HG02840 (cell line): ENCODE data around the gene ADD3.
A peak's percentile ranks its signal among the peaks of the same experiment; 100 is the strongest.

Experiments used
- ATAC-seq: cut with Tn5 transposase; IDR thresholded peaks from one replicate; pipeline ENCODE4 v1.9.1; 2021; ENCODE audit warnings: mild to moderate bottlenecking, moderate library complexity, moderate number of reproducible peaks; ENCODE audit not compliant: unreplicated experiment, low FRiP score

The ADD3 gene

DNA sequence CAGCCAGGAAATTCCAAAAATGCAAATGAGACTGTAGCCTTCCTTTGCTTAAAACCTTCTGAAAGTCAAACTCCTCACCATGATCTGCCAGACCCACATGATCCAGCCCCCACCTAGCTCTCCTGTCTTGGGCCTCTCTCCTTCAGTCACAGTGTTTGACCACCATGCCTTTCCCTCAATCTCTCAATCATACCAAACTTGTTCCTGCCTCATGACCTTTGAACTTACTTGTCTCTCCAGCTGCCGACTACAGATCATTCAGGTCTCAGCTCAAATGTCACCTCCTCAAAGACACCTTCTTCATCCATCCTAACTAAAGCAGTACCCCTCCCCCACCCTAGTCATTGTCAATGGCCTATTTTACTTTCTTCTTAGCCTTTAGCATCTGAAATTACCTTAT, 9.3 kb upstream of the ADD3 start:
- no peak for ATAC-seq

DNA sequence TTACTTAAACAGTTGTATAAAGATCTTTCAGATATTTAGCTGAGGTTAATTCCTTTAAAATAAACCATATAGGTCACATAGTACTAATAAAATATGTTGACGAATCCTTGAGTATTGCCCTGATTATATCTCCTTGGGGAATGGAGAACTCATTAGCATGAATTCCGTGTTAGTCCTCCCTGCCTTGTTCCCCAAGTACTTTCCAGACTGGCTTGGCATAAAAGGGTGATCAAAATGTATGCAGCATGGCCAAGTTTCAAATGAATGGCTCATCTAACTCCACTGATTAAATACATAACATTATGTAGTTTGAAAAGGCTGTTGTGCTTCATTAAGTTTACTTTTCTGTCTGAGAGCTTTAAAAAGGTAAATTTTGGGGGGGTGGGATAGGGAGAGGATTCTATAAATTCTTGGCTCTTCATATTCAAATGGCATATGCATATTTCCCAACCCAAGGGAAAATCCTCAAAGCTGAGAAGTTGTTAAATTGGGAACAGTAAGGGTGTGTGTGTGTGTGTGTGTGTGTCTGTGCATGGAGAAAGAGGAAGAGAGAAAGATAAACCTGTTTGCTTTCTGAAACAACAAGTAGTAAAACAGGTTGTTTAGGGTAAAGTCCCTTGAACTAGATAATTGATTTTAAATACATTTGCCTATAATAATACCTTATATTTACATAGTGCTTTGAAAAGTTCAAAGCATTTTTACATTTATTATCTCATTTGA, 4.8 kb upstream of the ADD3 start:
- ATAC-seq: no peak

DNA sequence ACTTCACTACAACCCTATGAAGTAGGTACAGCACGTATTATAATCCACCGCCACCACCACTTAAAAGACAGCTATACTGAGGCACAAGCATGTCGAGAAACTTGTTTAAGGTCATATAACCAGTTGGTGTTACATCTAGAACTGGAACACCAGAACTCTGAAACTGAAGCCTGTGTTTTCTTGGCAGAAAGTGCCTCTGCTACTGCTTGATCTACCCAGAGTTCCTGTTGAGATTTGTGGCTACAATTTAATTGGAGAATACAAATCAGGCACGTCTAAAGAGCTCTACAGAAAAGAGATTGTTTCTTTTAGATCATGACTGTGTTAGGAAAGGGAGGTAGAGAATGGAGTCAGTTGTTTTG, 4.3 kb upstream of the ADD3 start:
- ATAC-seq: no peak

DNA sequence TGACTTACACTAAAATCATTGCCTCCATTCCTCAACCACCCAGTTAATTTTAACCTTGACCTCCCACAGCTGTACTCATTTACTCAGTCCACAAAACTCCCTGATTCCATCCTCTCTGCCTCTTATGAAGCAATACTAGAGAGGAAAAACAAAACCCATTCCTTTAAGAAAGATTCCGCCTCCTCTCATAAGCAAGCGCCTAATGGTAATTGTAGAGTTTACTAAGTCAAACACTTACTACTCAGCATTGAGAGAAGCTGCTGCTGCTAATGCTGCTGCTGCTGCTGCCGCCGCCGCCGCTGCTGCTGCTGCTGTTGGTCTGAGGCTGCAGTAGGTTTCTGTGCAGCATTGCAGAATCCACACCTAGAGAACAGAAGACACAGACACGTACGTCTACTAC, 2.1 kb upstream of the ADD3 start:
- ATAC-seq: no peak

- ATAC-seq: no peak
Observed at GRCh38 chr10:110006358-110007160, 1.2 kb upstream of the ADD3 start.

- peak; percentile 32 for ATAC-seq
Observed at GRCh38 chr10:110007161-110007700, 553 bp upstream of the ADD3 start.

DNA sequence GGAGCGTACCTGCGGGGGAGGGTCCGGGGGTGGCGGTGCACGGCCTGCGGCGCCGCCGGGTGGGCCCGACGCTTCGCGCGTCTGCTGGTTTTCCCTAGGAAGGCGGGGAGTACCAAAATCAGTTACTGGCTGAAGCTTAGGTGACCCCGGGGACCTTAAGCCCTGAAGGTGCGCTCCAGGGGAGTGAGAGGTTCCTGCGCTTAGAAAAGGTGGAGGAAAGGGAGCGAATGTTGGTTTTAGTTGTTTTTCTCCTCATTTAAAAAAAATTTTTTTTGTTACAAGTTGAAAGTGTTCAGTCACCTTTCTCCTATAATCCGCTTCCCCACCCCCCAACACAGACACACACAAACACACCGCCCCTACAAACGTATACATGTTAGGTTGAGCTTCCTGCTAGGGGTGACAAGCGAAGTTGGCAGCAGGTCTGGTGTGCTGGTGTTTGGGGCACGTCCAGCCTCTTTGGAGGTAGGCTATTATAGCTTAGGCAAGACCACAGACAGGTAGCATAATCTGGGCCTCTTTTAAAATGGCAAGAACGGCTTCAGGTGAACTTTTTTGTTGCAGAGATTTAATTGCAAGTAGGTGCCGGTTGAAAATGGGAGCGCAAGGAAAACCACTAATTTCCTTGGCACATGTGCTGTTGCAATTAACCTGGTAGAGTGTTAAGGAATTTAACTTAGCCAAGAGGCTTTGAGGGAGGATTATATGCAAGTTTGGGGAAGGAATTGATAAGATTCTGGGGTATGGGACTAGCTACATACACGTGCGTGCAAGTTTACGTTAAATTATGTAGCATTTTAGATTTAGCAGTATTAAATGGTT, 945 bp downstream of the ADD3 start:
- ATAC-seq: no peak

- no peak for ATAC-seq
Observed at GRCh38 chr10:110009736-110010475, 2.1 kb downstream of the ADD3 start.

- no peak for ATAC-seq
Observed at GRCh38 chr10:110010486-110011378, 2.9 kb downstream of the ADD3 start.

DNA sequence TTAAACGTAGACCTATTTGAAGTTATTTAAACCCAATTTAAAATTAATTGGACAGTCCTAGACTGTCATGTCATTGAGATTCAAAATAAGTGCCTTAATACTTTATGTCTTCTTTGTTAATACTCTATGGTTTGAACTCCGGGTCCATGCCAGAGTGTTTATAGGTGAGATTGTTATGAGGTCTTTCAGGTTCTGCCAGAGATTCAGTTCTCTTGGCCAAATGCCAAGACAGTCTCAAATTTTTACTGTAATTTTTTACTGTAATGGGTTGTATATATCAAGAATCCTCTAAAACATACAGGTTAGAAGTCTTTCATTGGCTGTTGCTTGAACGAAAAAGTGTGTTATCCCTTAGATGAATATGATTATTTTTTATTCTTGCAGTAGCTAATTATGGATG, 3.9 kb downstream of the ADD3 start:
- no peak for ATAC-seq

- no peak for ATAC-seq
Observed at GRCh38 chr10:110013630-110014293, 6.0 kb downstream of the ADD3 start.

DNA sequence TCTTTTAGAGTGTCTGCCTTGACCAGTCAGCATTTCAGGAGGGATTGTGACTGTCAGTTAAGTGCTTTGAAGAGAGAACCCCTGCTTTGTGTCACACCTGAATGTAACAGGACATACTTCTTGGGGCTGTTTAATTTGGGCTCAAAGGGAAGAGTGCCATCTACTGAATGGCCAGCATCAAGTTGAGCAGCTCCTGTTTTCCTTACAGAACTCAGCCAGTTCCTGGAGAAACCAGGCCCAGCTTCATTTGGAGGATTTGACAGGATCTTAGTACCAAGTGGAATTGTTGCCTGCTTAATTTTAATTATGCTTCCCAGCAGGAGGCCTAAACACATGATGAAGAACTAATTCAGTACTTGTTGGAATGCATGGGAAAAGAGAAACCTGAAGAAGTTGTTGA, 8.3 kb downstream of the ADD3 start:
- no peak for ATAC-seq

DNA sequence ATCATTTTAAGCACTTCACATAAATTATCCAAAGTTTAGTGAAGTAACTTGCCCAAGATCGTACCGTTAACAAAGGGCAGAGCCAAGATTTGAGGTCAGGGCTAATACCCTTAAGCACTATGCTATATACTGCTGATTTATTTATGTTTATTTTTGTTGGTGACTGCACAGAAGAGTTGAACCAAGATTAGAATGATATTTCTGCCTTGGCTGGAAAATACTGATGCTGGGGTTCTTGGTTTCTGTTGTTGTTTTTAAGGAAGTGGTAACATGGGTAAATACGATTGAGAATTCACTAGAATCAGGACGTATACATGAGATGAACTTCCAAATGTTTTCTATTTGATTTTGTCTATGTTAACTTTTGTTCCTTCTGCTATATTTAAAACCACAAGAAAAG, 9.3 kb downstream of the ADD3 start:
- no peak for ATAC-seq

- no peak for ATAC-seq
Observed at GRCh38 chr10:110017907-110018306, 10.1 kb downstream of the ADD3 start.

GRCh38 chr10:110020265-110020664, 12.5 kb downstream of the ADD3 start:
- no peak for ATAC-seq

DNA sequence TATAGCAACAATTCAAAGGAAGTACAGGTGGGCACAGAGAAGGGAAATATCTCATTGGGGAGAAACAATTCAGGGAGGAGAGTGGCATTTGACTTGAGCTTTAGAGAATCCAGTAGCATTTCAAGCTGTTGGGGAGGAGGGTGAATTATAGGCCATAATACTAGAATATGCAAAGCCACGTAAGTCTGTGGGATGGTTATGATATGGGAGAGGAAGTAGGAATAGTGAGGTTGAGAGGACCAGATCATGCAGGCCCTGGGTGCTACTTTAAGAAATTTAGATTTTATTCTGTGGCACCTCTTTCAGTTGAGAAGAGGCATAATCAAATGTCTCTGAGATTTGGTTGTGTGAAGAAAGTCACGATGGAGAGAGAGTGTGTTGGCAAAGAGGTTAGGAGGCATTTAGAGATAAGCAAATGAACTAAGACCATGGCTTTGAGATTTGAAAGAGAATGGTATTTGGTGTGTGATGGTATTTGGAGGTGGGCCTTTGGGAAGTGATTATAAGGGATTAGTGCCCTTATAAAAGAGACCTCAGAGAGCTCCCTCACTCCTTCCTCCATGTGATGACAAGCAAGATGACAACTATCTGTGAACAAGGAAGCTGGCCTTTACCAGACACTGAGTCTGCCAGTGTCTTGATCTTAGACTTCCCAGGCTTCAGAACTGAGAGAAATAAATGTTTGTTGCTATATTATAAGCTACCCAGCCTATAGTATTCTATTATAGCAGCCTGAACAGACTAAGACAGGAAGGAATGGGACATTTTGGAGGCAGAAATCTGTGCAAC, 15.1 kb downstream of the ADD3 start:
- no peak for ATAC-seq

- ATAC-seq: no peak
Observed at GRCh38 chr10:110023785-110024465, 16.1 kb downstream of the ADD3 start.
